ENCODE data around the gene SLC15A1. TPM values are rescaled to one million over a fixed set of nuclear protein-coding genes. Genes with fewer than 3 reads are reported as not detected.
"Not testable (repeated sequence)": the region's sequence is repeated elsewhere in the genome, so short reads cannot be mapped to it uniquely, and the experiment has no call there.

SLC15A1 gene
- total RNA-seq, 2 experiments from 2014 or later = not detected

GRCh38 chr13:98652276-98652675 is 100.2 kb downstream of the SLC15A1 start:
- H3K4me1 Mint-ChIP-seq = peaks cover 2% of the 10 kb centered on the region
- no peak for DNase-seq
- POLR2A ChIA-PET = no interaction called here
- CTCF ChIA-PET = interaction anchor here (0.6 to 3.3 kb wide), 7 partner anchors 13 to 808 kb away, joined by 3 to 30 read pairs (median 3); no protein-coding TSS in a partner anchor
- H3K36me3 Mint-ChIP-seq (ENCODE audit: low read depth) = no peaks in the 10 kb centered on the region
- H3K9me3 Mint-ChIP-seq = no peaks in the 10 kb centered on the region
- no peak overlapping the region for H3K27ac Mint-ChIP-seq
- peaks cover 4% of the 10 kb centered on the region for H3K27me3 Mint-ChIP-seq
- no peak overlapping the region for H3K4me3 Mint-ChIP-seq

- ChIA-PET CTCF (interaction anchor here (0.7 to 3.3 kb wide), 3 partner anchors 37 to 206 kb away, joined by 3 to 30 read pairs (median 3); no protein-coding TSS in a partner anchor), POLR2A (no interaction called here)
- Mint-ChIP-seq H3K9me3 (no peaks in the 10 kb centered on the region), H3K36me3 (ENCODE audit: low read depth) (no peaks in the 10 kb centered on the region), H3K4me3 (no peak overlapping the region), H3K4me1 (peaks cover 2% of the 10 kb centered on the region), H3K27me3 (peaks cover 4% of the 10 kb centered on the region), H3K27ac (no peak overlapping the region)
- DNase-seq = no peak
Measured at GRCh38 chr13:98651744-98652143, 100.7 kb downstream of the SLC15A1 start.

GRCh38 chr13:98650396-98651107 is 101.9 kb downstream of the SLC15A1 start:
- no peak for DNase-seq
- peaks cover 2% of the 10 kb centered on the region for H3K4me1 Mint-ChIP-seq

GRCh38 chr13:98649861-98650260 is 102.6 kb downstream of the SLC15A1 start:
- H3K27me3 Mint-ChIP-seq = peaks cover 6% of the 10 kb centered on the region
- no peaks in the 10 kb centered on the region for H3K9me3 Mint-ChIP-seq
- no peaks in the 10 kb centered on the region for H3K36me3 Mint-ChIP-seq (ENCODE audit: low read depth)
- H3K4me3 Mint-ChIP-seq = no peak overlapping the region
- DNase-seq = no peak
- no peak overlapping the region for H3K27ac Mint-ChIP-seq
- ChIA-PET POLR2A (no interaction called here), CTCF (interaction anchor here (1.9 kb wide), 1 partner anchor 204 kb away, joined by 5 read pairs; no protein-coding TSS in a partner anchor)
- H3K4me1 Mint-ChIP-seq = peaks cover 2% of the 10 kb centered on the region

More at GRCh38 chr13:98650396-98651107, 101.9 kb downstream of the SLC15A1 start:
- ChIA-PET POLR2A (interaction anchor here (0.6 kb wide), 1 partner anchor 57 kb away, joined by 5 read pairs; no protein-coding TSS in a partner anchor), CTCF (interaction anchor here (0.8 kb wide), 1 partner anchor 205 kb away, joined by 3 read pairs; no protein-coding TSS in a partner anchor)
- no peaks in the 10 kb centered on the region for H3K36me3 Mint-ChIP-seq (ENCODE audit: low read depth)
- H3K27me3 Mint-ChIP-seq = peaks cover 4% of the 10 kb centered on the region
- H3K9me3 Mint-ChIP-seq = no peaks in the 10 kb centered on the region
- H3K4me3 Mint-ChIP-seq = no peak overlapping the region
- no peak overlapping the region for H3K27ac Mint-ChIP-seq

- ChIA-PET POLR2A (no interaction called here), CTCF (interaction anchor here (1.9 kb wide), 1 partner anchor 203 kb away, joined by 5 read pairs; no protein-coding TSS in a partner anchor)
- no peak for DNase-seq
- peaks cover 2% of the 10 kb centered on the region for H3K4me1 Mint-ChIP-seq
- H3K27ac Mint-ChIP-seq = no peak overlapping the region
- H3K9me3 Mint-ChIP-seq = no peaks in the 10 kb centered on the region
- no peak overlapping the region for H3K4me3 Mint-ChIP-seq
- no peaks in the 10 kb centered on the region for H3K36me3 Mint-ChIP-seq (ENCODE audit: low read depth)
- H3K27me3 Mint-ChIP-seq = peaks cover 10% of the 10 kb centered on the region
Measured at GRCh38 chr13:98648686-98649085, 103.8 kb downstream of the SLC15A1 start.

GRCh38 chr13:98648141-98648540 is 104.3 kb downstream of the SLC15A1 start:
- H3K9me3 Mint-ChIP-seq = no peaks in the 10 kb centered on the region
- no peaks in the 10 kb centered on the region for H3K36me3 Mint-ChIP-seq (ENCODE audit: low read depth)
- H3K27me3 Mint-ChIP-seq = peaks cover 10% of the 10 kb centered on the region
- ChIA-PET CTCF (interaction anchor here (1.9 kb wide), 1 partner anchor 203 kb away, joined by 5 read pairs; no protein-coding TSS in a partner anchor), POLR2A (no interaction called here)
- no peak overlapping the region for H3K4me3 Mint-ChIP-seq
- no peaks in the 10 kb centered on the region for H3K4me1 Mint-ChIP-seq
- DNase-seq = no peak
- no peak overlapping the region for H3K27ac Mint-ChIP-seq

DNA sequence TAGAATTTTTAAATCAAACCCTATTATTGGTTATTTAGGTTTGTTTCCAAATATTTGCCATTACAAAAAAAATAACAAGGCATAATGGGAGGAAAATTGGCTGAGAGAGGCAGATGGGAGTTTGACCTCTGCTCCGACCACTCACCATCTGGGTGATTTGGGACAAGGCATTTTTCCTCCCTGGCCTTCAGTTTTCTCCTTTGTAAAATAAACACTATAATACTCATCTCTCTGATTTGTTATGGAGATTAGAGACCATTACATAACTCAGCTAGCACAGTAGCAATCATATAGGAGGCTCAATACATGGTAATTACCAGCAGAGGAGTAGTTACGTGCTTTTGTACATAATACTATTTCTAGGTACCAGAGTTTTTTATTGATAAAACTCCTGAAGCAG is 105.4 kb downstream of the SLC15A1 start:
- Mint-ChIP-seq H3K27ac (no peak overlapping the region), H3K36me3 (ENCODE audit: low read depth) (no peaks in the 10 kb centered on the region), H3K9me3 (no peaks in the 10 kb centered on the region), H3K4me3 (no peak overlapping the region), H3K4me1 (no peaks in the 10 kb centered on the region), H3K27me3 (peaks cover 10% of the 10 kb centered on the region)
- DNase-seq = no peak
- POLR2A ChIA-PET = no interaction called here
- CTCF ChIA-PET = no interaction called here

DNA sequence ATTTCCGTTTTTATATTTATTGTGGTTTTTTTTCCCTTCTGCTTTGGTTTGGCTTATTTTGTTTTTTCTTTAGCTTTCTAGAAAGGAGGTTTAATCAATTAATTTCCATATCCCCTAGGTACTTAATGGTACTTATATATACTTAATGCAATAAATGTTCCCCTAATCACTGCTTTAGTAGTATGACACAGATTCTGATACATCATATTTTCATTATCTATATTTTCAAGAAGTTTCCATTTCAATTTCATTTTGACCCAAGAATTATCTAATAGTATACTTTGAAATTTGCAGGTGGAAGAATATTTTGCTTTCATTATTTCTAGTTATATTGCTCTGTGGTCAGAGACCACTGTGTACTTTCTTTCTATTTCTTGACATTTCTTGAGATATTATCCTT is 109.0 kb downstream of the SLC15A1 start:
- ChIA-PET POLR2A (no interaction called here), CTCF (interaction anchor here (1.2 kb wide), 1 partner anchor 10 kb away, joined by 3 read pairs; no protein-coding TSS in a partner anchor)
- Mint-ChIP-seq H3K4me3 (no peak overlapping the region), H3K27ac (no peak overlapping the region), H3K4me1 (no peaks in the 10 kb centered on the region), H3K27me3 (peaks cover 8% of the 10 kb centered on the region), H3K9me3 (no peaks in the 10 kb centered on the region), H3K36me3 (ENCODE audit: low read depth) (no peaks in the 10 kb centered on the region)
- DNase-seq = no peak

GRCh38 chr13:98641075-98641474 is 111.4 kb downstream of the SLC15A1 start:
- no peaks in the 10 kb centered on the region for H3K4me1 Mint-ChIP-seq
- ChIA-PET POLR2A (no interaction called here), CTCF (interaction anchor here (1.0 kb wide), 1 partner anchor 9 kb away, joined by 3 read pairs; no protein-coding TSS in a partner anchor)
- DNase-seq = no peak
- no peaks in the 10 kb centered on the region for H3K9me3 Mint-ChIP-seq
- no peak overlapping the region for H3K27ac Mint-ChIP-seq
- peaks cover 11% of the 10 kb centered on the region for H3K27me3 Mint-ChIP-seq
- H3K36me3 Mint-ChIP-seq (ENCODE audit: low read depth) = no peaks in the 10 kb centered on the region
- no peak overlapping the region for H3K4me3 Mint-ChIP-seq

DNA sequence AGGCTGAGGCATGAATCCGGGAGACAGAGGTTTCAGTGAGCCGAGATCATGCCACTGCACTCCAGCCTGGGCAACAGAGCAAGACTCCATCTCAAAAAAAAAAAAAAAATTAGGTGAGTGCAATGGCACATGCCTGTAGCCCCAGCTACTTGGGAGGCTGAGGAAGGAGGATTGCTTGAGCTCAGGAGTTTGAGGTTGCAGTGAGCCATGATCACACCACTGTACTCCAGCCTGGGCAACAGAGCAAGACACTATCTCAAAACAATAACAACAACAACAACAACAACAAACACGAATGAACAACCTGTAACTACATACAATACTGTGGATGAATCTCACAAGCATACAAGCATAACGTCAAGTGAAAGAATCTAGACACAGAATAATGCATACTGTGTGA is 112.7 kb downstream of the SLC15A1 start:
- H3K9me3 Mint-ChIP-seq; H3K27ac Mint-ChIP-seq; POLR2A ChIA-PET; H3K4me1 Mint-ChIP-seq; DNase-seq; CTCF ChIA-PET; H3K27me3 Mint-ChIP-seq; H3K4me3 Mint-ChIP-seq; H3K36me3 Mint-ChIP-seq (ENCODE audit: low read depth): not testable (repeated sequence)

GRCh38 chr13:98638352-98638751 is 114.1 kb downstream of the SLC15A1 start:
- H3K27ac Mint-ChIP-seq = not testable (repeated sequence)

More at GRCh38 chr13:98638352-98638751, 114.1 kb downstream of the SLC15A1 start:
- H3K36me3 Mint-ChIP-seq (ENCODE audit: low read depth); H3K9me3 Mint-ChIP-seq; DNase-seq; H3K27me3 Mint-ChIP-seq; H3K4me3 Mint-ChIP-seq; H3K4me1 Mint-ChIP-seq: not testable (repeated sequence)
- ChIA-PET POLR2A (interaction anchor here (0.7 kb wide), 1 partner anchor 153 kb away, joined by 5 read pairs; no protein-coding TSS in a partner anchor), CTCF (interaction anchor here (0.6 kb wide), 1 partner anchor 177 kb away, joined by 3 read pairs; no protein-coding TSS in a partner anchor)

All from activated CD4-positive, alpha-beta T cell treated with anti-CD3 and anti-CD28 coated beads, Interleukin-2, amount 10 ng/mL, durations not matched to agents 7 days and 5 days (primary cell).